GM12864 (cell line): ENCODE results near the gene SCAMP4.

Experiments
- DNase-seq: peaks from one replicate; pipeline ENCODE4 v3.0.0-alpha.2; 2011; ENCODE audit warnings: low read depth
- H3K4me3 ChIP-seq: 2 replicates; pipeline ENCODE4 v1.5.1; 2011; ENCODE audit warnings: mild to moderate bottlenecking, low read depth, low read length, control low read depth
- CTCF ChIP-seq: IDR thresholded peaks from 2 replicates; pipeline ENCODE4 v1.5.1; 2011; ENCODE audit warnings: low read depth, mild to moderate bottlenecking, moderate library complexity, low read length, control low read depth, inconsistent platforms; ENCODE audit errors: missing control alignments

The SCAMP4 gene

GRCh38 chr19:1906985-1907562 lies 1.9 kb downstream of the SCAMP4 start:
- no peak for DNase-seq
- H3K4me3 ChIP-seq, result no peak overlapping the region
- no peak for TF ChIP-seq CTCF

- DNase-seq, result no peak
- TF ChIP-seq CTCF, result no peak
- no peak overlapping the region for H3K4me3 ChIP-seq
Measured at GRCh38 chr19:1907563-1908363, 2.6 kb downstream of the SCAMP4 start.

GRCh38 chr19:1908364-1908678 lies 3.1 kb downstream of the SCAMP4 start:
- TF ChIP-seq CTCF, result no peak

GRCh38 chr19:1909761-1910080 lies 4.5 kb downstream of the SCAMP4 start:
- H3K4me3 ChIP-seq, result no peak overlapping the region
- TF ChIP-seq CTCF, result no peak
- DNase-seq, result no peak

More at GRCh38 chr19:1908364-1908678, 3.1 kb downstream of the SCAMP4 start:
- DNase-seq, result no peak
- no peak overlapping the region for H3K4me3 ChIP-seq

- no peak overlapping the region for H3K4me3 ChIP-seq
- no peak for TF ChIP-seq CTCF
Measured at GRCh38 chr19:1910177-1910576, 5.0 kb downstream of the SCAMP4 start.

GRCh38 chr19:1911098-1911497 lies 5.9 kb downstream of the SCAMP4 start:
- DNase-seq, result no peak
- TF ChIP-seq CTCF, result no peak
- no peak overlapping the region for H3K4me3 ChIP-seq

More at GRCh38 chr19:1910177-1910576, 5.0 kb downstream of the SCAMP4 start:
- DNase-seq, result no peak

- DNase-seq, result no peak
- no peak for TF ChIP-seq CTCF
Measured at GRCh38 chr19:1911995-1912394, 6.8 kb downstream of the SCAMP4 start.

More at GRCh38 chr19:1911995-1912394, 6.8 kb downstream of the SCAMP4 start:
- no peak overlapping the region for H3K4me3 ChIP-seq
